ENCODE measurements around the gene INSM1.

Gene INSM1

GRCh38 chr20:20411402-20411801 is 43.5 kb downstream of the INSM1 start:
- DNase-seq (ENCODE audit: low read depth): no peak
- no peak for TF ChIP-seq CTCF (IDR thresholded peaks at IDR 0.05; ENCODE audit: control insufficient read depth, extremely low read depth, insufficient read depth)
- H3K4me3 ChIP-seq (ENCODE audit: low read depth, low read length): no peak overlapping the region

GRCh38 chr20:20411836-20412235 is 43.9 kb downstream of the INSM1 start:
- H3K4me3 ChIP-seq (ENCODE audit: low read depth, low read length): no peak overlapping the region
- DNase-seq (ENCODE audit: low read depth): no peak
- TF ChIP-seq CTCF (IDR thresholded peaks at IDR 0.05; ENCODE audit: control insufficient read depth, extremely low read depth, insufficient read depth): no peak

GRCh38 chr20:20412750-20413149 is 44.8 kb downstream of the INSM1 start:
- no peak for DNase-seq (ENCODE audit: low read depth)
- no peak overlapping the region for H3K4me3 ChIP-seq (ENCODE audit: low read depth, low read length)
- no peak for TF ChIP-seq CTCF (IDR thresholded peaks at IDR 0.05; ENCODE audit: control insufficient read depth, extremely low read depth, insufficient read depth)

- no peak overlapping the region for H3K4me3 ChIP-seq (ENCODE audit: low read depth, low read length)
- no peak for DNase-seq (ENCODE audit: low read depth)
- TF ChIP-seq CTCF (IDR thresholded peaks at IDR 0.05; ENCODE audit: control insufficient read depth, extremely low read depth, insufficient read depth): no peak
Observed at GRCh38 chr20:20413810-20414281, 45.9 kb downstream of the INSM1 start.

- no peak for DNase-seq (ENCODE audit: low read depth)
- no peak for TF ChIP-seq CTCF (IDR thresholded peaks at IDR 0.05; ENCODE audit: control insufficient read depth, extremely low read depth, insufficient read depth)
- no peak overlapping the region for H3K4me3 ChIP-seq (ENCODE audit: low read depth, low read length)
Observed at GRCh38 chr20:20414640-20415220, 46.8 kb downstream of the INSM1 start.

- DNase-seq (ENCODE audit: low read depth): no peak
- H3K4me3 ChIP-seq (ENCODE audit: low read depth, low read length): no peak overlapping the region
- TF ChIP-seq CTCF (IDR thresholded peaks at IDR 0.05; ENCODE audit: control insufficient read depth, extremely low read depth, insufficient read depth): no peak
Observed at GRCh38 chr20:20415321-20415720, 47.4 kb downstream of the INSM1 start.
